ENCODE data around the gene AXIN1.
"Not testable (repeated sequence)": the region's sequence is repeated elsewhere in the genome, so short reads cannot be mapped to it uniquely, and the experiment has no call there.

The AXIN1 gene

GRCh38 chr16:354971-355461 lies 2.5 kb upstream of the AXIN1 start:
- no peak for DNase-seq (ENCODE audit: low read depth in 1 of 2, low spot score in 1 of 2)

- DNase-seq (ENCODE audit: low read depth in 1 of 2, low spot score in 1 of 2) = no peak
Measured at GRCh38 chr16:354291-354881, 1.9 kb upstream of the AXIN1 start.

GRCh38 chr16:353404-354290 lies 1.1 kb upstream of the AXIN1 start:
- DNase-seq (ENCODE audit: low read depth in 1 of 2, low spot score in 1 of 2) = no peak

GRCh38 chr16:351804-352520 lies 561 bp downstream of the AXIN1 start:
- DNase-seq (ENCODE audit: low read depth in 1 of 2, low spot score in 1 of 2) = peak in 1 of 2 donors; percentile 28

GRCh38 chr16:350203-350602 lies 2.3 kb downstream of the AXIN1 start:
- DNase-seq (ENCODE audit: low read depth in 1 of 2, low spot score in 1 of 2) = no peak

- DNase-seq (ENCODE audit: low read depth in 1 of 2, low spot score in 1 of 2) = no peak
Measured at GRCh38 chr16:349211-349610, 3.3 kb downstream of the AXIN1 start.

GRCh38 chr16:348495-348894 lies 4.0 kb downstream of the AXIN1 start:
- not testable (repeated sequence) for DNase-seq (ENCODE audit: low read depth in 1 of 2, low spot score in 1 of 2)

- DNase-seq (ENCODE audit: low read depth in 1 of 2, low spot score in 1 of 2) = no peak
Measured at GRCh38 chr16:347203-347602, 5.3 kb downstream of the AXIN1 start.

GRCh38 chr16:346587-346986 lies 5.9 kb downstream of the AXIN1 start:
- DNase-seq (ENCODE audit: low read depth in 1 of 2, low spot score in 1 of 2) = no peak

- DNase-seq (ENCODE audit: low read depth in 1 of 2, low spot score in 1 of 2) = no peak
Measured at GRCh38 chr16:345772-346171, 6.8 kb downstream of the AXIN1 start.

GRCh38 chr16:342455-343213 lies 9.9 kb downstream of the AXIN1 start:
- no peak for DNase-seq (ENCODE audit: low read depth in 1 of 2, low spot score in 1 of 2)

- DNase-seq (ENCODE audit: low read depth in 1 of 2, low spot score in 1 of 2) = not testable (repeated sequence)
Measured at GRCh38 chr16:341974-342336, 10.6 kb downstream of the AXIN1 start.

GRCh38 chr16:341095-341973 lies 11.2 kb downstream of the AXIN1 start:
- DNase-seq (ENCODE audit: low read depth in 1 of 2, low spot score in 1 of 2) = not testable (repeated sequence)

GRCh38 chr16:340370-341091 lies 12.0 kb downstream of the AXIN1 start:
- no peak for DNase-seq (ENCODE audit: low read depth in 1 of 2, low spot score in 1 of 2)

- DNase-seq (ENCODE audit: low read depth in 1 of 2, low spot score in 1 of 2) = no peak
Measured at GRCh38 chr16:339680-340079, 12.8 kb downstream of the AXIN1 start.

GRCh38 chr16:337975-338575 lies 14.4 kb downstream of the AXIN1 start:
- DNase-seq (ENCODE audit: low read depth in 1 of 2, low spot score in 1 of 2) = no peak

- no peak for DNase-seq (ENCODE audit: low read depth in 1 of 2, low spot score in 1 of 2)
Measured at GRCh38 chr16:337437-337836, 15.1 kb downstream of the AXIN1 start.

- no peak for DNase-seq (ENCODE audit: low read depth in 1 of 2, low spot score in 1 of 2)
Measured at GRCh38 chr16:336269-336668, 16.3 kb downstream of the AXIN1 start.

Data from activated T-helper 1 cell treated with anti-CD3 and anti-CD28 coated beads, Interleukin-2, amount 50 U/mL, for 16 hours (primary cell).